SU-DHL-6 (cell line): ENCODE measurements around the gene FRMD3.

ENCODE experiments used
- EZH2phosphoT487 ChIP-seq: fragments of 200-600 bp; sonication (generic), shearing (Covaris generic); conservative IDR thresholded peaks from 2 replicates; pipeline ENCODE4 v1.6.1; 2018; ENCODE audit warnings: mild to moderate bottlenecking, antibody characterized with exemption, low read length, moderate library complexity, mixed read lengths
- TF ChIP-seq, protein P1 (sequence below): fragments of 200-600 bp; sonication (generic); IDR thresholded peaks from one replicate; pipeline ENCODE4 v1.5.1; 2017; ENCODE audit warnings: antibody characterized with exemption, mild to moderate bottlenecking, low read length, moderate library complexity; ENCODE audit not compliant: insufficient read depth, poor library complexity, severe bottlenecking

DNA sequence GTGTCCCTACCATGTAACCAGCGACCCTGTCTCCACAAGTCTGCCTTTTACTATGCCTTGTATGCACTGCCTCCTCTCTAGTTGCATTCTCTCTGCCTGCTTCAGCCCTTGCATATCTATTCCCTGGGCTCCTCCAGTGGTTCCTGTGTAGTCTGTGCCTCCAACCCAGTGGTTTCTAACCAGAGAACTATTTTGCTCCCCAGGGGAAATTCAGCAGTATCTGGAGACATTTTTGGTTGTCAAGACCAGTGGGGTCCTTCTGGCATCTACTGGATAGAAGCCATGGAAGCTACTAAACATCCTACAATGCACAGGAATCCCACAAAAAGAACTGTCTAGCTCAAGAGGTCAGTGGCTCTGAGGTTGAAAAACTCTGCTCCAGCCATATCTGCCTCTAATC is 251.2 kb downstream of the FRMD3 start:
- TF ChIP-seq, protein P1, sequence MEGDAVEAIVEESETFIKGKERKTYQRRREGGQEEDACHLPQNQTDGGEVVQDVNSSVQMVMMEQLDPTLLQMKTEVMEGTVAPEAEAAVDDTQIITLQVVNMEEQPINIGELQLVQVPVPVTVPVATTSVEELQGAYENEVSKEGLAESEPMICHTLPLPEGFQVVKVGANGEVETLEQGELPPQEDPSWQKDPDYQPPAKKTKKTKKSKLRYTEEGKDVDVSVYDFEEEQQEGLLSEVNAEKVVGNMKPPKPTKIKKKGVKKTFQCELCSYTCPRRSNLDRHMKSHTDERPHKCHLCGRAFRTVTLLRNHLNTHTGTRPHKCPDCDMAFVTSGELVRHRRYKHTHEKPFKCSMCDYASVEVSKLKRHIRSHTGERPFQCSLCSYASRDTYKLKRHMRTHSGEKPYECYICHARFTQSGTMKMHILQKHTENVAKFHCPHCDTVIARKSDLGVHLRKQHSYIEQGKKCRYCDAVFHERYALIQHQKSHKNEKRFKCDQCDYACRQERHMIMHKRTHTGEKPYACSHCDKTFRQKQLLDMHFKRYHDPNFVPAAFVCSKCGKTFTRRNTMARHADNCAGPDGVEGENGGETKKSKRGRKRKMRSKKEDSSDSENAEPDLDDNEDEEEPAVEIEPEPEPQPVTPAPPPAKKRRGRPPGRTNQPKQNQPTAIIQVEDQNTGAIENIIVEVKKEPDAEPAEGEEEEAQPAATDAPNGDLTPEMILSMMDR = no peak
- no peak for TF ChIP-seq EZH2phosphoT487
